VCaP (cell line): ENCODE results near the gene WNT7B.

ENCODE experiments used
- H3K27ac ChIP-seq: fragments of 450-650 bp; 2 replicates; pipeline ENCODE4 v1.5.1; 2017
- TF ChIP-seq, protein P1 (sequence below): fragments of 450-650 bp; conservative IDR thresholded peaks from 2 replicates; pipeline ENCODE4 v1.5.1; 2017; ENCODE audit warnings: mild to moderate bottlenecking, moderate library complexity

WNT7B gene

GRCh38 chr22:45896153-45896951 is 80.6 kb downstream of the WNT7B start:
- H3K27ac ChIP-seq = peak overlapping the region; percentile 72

DNA sequence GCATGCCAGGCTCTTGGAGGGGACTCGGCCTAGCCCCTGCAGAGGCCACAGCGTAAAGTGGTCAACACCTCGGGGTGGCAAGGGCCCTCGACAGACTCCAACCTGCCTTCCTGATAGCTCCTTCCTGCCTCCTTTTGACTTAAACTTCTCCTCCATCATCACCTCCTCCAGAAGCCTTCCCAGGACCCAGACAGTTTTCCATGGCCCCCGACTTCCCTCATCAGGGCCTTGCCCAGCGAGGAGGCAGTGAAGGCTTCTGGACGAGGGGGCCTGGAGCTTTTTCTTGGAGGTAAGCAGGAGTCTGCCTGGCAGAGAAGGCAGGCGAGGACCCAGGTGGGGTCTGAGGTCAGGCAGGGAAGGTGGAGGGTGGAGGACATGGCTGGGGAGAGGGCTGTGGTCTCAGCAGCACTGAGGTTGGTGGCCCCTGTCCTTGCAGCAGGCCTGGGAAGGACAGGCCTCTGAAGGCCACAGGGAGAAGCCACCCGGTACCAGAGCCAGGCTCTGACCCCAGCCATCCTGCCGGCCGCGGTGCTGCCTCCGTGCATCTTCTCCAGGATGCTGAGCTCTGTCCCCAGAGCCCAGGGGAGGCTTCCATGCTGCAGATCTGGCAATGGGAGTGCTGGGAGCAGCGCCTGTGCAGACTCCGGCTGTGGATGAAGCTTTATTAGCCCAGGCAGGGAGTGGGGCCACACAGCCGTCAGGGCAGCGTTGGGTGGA is 81.4 kb downstream of the WNT7B start:
- H3K27ac ChIP-seq = peak overlapping the region; percentile 72
- TF ChIP-seq, protein P1, sequence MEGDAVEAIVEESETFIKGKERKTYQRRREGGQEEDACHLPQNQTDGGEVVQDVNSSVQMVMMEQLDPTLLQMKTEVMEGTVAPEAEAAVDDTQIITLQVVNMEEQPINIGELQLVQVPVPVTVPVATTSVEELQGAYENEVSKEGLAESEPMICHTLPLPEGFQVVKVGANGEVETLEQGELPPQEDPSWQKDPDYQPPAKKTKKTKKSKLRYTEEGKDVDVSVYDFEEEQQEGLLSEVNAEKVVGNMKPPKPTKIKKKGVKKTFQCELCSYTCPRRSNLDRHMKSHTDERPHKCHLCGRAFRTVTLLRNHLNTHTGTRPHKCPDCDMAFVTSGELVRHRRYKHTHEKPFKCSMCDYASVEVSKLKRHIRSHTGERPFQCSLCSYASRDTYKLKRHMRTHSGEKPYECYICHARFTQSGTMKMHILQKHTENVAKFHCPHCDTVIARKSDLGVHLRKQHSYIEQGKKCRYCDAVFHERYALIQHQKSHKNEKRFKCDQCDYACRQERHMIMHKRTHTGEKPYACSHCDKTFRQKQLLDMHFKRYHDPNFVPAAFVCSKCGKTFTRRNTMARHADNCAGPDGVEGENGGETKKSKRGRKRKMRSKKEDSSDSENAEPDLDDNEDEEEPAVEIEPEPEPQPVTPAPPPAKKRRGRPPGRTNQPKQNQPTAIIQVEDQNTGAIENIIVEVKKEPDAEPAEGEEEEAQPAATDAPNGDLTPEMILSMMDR = no peak

More at GRCh38 chr22:45896153-45896951, 80.6 kb downstream of the WNT7B start:
- TF ChIP-seq, protein P1 = no peak

DNA sequence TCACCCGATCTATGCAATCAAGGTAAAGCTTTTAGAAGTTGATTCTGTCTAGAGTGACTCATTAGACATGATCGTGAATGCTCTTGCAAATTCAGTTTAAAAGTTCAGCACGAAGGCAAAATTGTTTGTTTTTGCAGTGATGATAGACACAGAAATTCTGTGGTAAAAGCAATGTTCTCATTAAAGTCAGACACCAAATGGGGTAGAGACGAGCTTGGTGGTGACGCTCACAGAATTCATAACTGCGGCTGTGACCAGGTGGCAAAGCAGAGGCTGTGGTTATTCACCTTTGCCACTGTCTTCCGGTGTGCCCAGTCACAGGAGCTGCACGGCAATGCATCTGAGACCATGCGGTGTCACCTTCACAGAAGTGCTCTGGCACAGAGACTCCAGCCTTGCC is 83.4 kb downstream of the WNT7B start:
- no peak overlapping the region for H3K27ac ChIP-seq
- TF ChIP-seq, protein P1 = no peak

GRCh38 chr22:45892681-45893461 is 84.1 kb downstream of the WNT7B start:
- TF ChIP-seq, protein P1 = no peak
- H3K27ac ChIP-seq = no peak overlapping the region

DNA sequence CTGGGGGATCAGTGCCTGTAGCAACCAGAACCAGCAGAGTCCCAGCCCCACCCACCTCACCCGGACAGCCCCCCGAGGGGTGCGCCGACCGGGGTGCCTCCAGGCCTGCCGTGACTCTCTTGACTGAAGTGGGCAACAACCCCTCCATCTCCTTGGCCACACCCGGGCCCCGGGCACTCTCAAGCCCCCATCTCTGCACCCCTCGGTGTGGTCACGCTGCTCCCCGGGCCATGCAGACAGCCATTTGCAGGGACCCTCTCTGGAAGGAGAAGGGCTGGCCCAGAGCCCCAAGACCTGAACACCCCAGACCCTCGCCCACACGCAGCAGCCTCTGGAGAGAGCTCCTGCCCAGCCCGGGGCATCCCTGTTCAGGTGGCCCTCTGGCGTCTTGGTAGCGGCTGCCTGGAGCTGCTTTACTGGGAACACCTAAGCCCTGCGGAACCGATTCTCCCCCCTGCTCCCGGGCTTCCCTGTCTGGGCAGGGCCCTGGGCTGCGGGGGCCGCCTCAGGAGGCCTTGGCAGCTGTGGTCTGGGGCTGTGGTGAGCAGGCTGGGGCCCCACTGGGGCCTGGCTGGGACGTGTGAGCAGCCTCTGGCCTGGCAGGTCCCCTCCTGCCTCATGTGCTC is 84.9 kb downstream of the WNT7B start:
- TF ChIP-seq, protein P1 = no peak
- no peak overlapping the region for H3K27ac ChIP-seq

GRCh38 chr22:45891471-45891995 is 85.4 kb downstream of the WNT7B start:
- TF ChIP-seq, protein P1 = no peak
- no peak overlapping the region for H3K27ac ChIP-seq
